ENCODE measurements around the gene DHX16. TPM values are rescaled to one million over a fixed set of nuclear protein-coding genes. Genes with fewer than 3 reads are reported as not detected.
A peak's percentile ranks its signal among the peaks of the same experiment; 100 is the strongest.

Gene DHX16
- total and polyA plus RNA-seq, 2 donors: 29.9 to 48.0 TPM

DNA sequence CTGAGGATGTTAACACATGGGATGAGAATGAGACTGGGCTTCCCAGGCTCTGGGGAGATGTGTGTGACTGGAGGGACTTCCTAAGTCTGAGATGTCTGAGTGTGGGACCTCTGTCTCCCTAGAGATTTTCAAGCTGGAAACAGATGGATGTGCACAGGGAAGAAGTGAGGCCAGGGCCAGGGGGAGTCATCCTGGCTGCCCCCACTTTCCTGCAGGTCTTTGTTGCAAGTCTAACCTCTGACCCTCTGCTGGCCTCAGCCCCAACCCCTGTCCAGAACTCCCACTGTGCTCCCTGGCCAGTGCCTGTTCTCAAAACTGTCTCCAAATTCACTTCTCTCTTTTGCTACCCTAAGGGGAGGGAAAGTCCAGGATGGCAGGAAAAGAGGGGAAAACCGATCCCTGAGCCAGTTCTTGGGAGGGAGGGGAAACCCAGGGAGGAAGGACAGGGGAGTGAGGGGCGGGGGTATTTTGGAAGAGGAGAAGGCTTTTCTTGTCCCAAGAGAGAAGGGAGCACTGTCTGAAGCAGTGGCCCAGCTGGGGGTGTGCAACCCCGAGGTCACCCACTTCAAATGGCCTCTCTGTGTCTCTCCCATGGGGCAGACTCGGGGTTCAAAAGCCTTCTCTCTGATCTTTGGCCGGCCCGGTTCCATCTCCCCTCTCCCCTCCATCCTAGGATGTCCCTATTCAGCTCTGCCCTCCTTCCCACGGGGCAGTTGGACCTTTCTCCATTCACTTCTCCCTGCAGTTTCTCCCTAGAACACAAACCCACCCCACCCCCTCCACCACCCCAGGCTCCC, 10.6 kb upstream of the DHX16 start:
- 2% methylated on average over 7 of the region's 7 CpGs for WGBS
- H3K4me3 ChIP-seq (ENCODE audit: low read length in 2 of 2): peak overlapping the region; percentile 65 to 89
- H3K27ac ChIP-seq (ENCODE audit: low read depth in 1 of 2, low read length in 1 of 2): peak overlapping the region; percentile 98 to 99
- H3K36me3 ChIP-seq (ENCODE audit: control insufficient read depth in 2 of 2, insufficient read depth in 2 of 2, low read length in 1 of 2): peaks cover 19 to 37% of the 10 kb centered on the region in 2 donors
- H3K27me3 ChIP-seq (ENCODE audit: control insufficient read depth in 2 of 2, insufficient read depth in 1 of 2, low read length in 1 of 2): no peaks in the 10 kb centered on the region
- DNase-seq (ENCODE audit: low read depth in 6 of 9, low spot score in 9 of 9): peak in 2 of 9 donors; percentile 15 to 37
- H3K9me3 ChIP-seq (ENCODE audit: control insufficient read depth in 2 of 2, insufficient read depth in 1 of 2, low read length in 1 of 2): peaks cover 0 to 8% of the 10 kb centered on the region in 2 donors
- H3K4me1 ChIP-seq (ENCODE audit: control insufficient read depth in 2 of 2, insufficient read depth in 2 of 2, low read length in 2 of 2): peaks cover 36 to 82% of the 10 kb centered on the region in 2 donors

DNA sequence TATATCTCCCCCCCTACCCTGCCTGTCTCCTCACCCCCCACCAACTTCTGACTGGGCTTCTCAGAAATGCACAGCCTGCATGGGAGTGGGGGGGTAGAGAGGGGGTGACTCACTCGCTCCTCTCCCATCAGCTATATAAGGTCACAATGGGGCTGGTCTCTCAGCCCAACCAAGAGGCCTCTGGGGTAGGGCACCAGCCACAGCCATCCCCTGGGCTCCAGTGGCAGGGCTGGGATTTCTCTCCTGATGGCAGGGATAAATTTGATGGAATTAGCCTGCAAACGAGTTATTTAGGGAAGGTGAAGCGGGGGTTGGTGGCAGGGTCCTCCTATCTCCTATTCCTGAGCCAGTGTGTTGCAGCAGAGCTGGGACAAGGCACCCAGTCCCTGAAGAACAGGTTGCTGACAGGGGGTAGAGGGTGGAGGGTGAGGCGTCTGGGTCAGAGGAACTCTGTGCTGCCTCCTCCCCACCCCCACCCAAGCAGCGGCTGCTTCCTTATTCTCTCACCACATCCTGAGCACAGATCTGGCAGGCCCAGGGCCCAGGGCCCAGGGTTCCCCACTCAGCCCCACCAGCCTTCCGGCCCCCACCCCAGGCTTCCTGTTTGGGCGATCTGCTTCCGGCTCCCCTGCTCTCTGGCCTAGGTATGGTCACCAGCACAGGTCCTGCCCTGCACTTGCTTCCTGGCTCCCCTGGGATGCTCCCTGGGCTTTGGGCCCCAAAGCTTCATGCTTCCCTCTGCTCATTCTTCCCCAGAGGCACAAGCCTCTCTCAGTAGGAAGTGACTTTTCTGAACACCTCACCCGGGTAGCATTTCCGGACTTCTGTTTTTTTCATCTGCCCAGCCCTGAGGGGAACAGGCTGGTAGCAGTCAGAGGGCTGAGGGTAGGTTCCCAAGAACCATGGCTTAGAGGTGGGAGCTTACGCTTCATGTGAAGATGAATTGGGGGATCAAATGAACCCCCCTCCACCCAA, 9.6 kb upstream of the DHX16 start:
- peaks cover 32 to 73% of the 10 kb centered on the region in 2 donors for H3K4me1 ChIP-seq (ENCODE audit: control insufficient read depth in 2 of 2, insufficient read depth in 2 of 2, low read length in 2 of 2)
- peak overlapping the region; percentile 98 to 99 for H3K27ac ChIP-seq (ENCODE audit: low read depth in 1 of 2, low read length in 1 of 2)
- peak overlapping the region; percentile 65 to 89 for H3K4me3 ChIP-seq (ENCODE audit: low read length in 2 of 2)
- peaks cover 29 to 45% of the 10 kb centered on the region in 2 donors for H3K36me3 ChIP-seq (ENCODE audit: control insufficient read depth in 2 of 2, insufficient read depth in 2 of 2, low read length in 1 of 2)
- no peaks in the 10 kb centered on the region for H3K27me3 ChIP-seq (ENCODE audit: control insufficient read depth in 2 of 2, insufficient read depth in 1 of 2, low read length in 1 of 2)
- H3K9me3 ChIP-seq (ENCODE audit: control insufficient read depth in 2 of 2, insufficient read depth in 1 of 2, low read length in 1 of 2): peaks cover 0 to 8% of the 10 kb centered on the region in 2 donors
- WGBS: 3% methylated on average over 11 of the region's 11 CpGs
- DNase-seq (ENCODE audit: low read depth in 6 of 9, low spot score in 9 of 9): peak in 7 of 9 donors; percentile 76 to 95 (median 88)

DNA sequence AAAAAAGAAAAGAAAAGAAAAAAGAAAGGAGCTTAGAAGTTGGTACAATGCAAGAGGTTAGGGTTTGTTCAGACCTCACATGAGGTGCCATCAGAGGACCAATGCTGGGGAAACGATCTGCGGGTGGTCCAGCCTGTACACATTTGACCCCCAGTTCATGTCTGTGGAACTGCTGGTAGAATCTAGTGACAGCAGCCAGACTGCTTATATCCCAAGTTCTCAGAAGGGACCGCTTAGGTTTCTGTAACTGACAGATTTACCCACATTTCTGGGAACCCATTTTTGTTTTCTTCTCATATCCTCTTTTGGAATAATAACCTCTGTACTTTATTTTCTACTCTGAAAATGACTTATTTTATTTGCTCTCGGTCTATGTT, 8.9 kb upstream of the DHX16 start:
- Histone ChIP-seq H3K4me1 (ENCODE audit: control insufficient read depth in 2 of 2, insufficient read depth in 2 of 2, low read length in 2 of 2) (peaks cover 32 to 70% of the 10 kb centered on the region in 2 donors), H3K27ac (ENCODE audit: low read depth in 1 of 2, low read length in 1 of 2) (peak overlapping the region; percentile 98 to 99), H3K36me3 (ENCODE audit: control insufficient read depth in 2 of 2, insufficient read depth in 2 of 2, low read length in 1 of 2) (peaks cover 35 to 52% of the 10 kb centered on the region in 2 donors), H3K9me3 (ENCODE audit: control insufficient read depth in 2 of 2, insufficient read depth in 1 of 2, low read length in 1 of 2) (peaks cover 0 to 8% of the 10 kb centered on the region in 2 donors), H3K4me3 (ENCODE audit: low read length in 2 of 2) (peak overlapping the region; percentile 65 to 89), H3K27me3 (ENCODE audit: control insufficient read depth in 2 of 2, insufficient read depth in 1 of 2, low read length in 1 of 2) (no peaks in the 10 kb centered on the region)
- DNase-seq (ENCODE audit: low read depth in 6 of 9, low spot score in 9 of 9): peak in 1 of 9 donors; percentile 7
- WGBS: 28% methylated on average over 4 of the region's 4 CpGs

DNA sequence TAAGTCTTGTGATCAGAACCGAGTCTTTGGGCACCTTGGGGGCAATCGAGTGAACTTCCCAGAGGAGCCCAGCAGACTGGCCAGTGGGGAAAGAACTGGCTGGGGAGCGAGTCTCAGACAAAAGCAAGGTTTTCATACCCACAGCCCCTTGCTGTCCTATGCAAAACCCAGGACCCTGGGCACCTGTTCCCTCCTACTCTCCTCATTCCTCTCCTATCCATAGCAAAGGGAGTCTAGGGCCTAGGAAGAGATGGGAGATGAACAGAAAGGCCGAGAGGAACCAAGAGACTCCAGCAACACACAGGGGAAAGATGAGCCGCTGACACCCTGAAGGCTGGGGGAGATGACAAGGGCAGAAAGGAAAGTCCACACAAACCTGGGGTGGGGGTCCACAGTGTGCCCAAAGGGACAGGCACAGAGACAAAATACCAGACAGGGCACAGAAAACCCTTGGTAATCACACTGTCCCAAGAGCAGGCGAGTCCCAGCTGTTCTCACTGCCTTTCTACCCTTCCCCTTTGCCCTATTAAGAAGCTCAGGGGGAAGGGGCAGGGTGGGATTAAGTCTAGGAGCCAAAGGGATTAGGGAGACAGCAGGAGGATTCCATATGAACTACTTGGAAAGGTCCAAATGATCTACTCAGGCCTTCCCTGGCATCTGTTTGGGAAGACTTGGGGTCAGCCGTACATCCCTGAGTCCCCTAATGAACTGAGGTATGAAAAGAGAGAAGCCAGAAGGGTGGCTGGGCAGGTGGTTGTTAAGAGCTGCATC, 7.1 kb upstream of the DHX16 start:
- Histone ChIP-seq H3K4me1 (ENCODE audit: control insufficient read depth in 2 of 2, insufficient read depth in 2 of 2, low read length in 2 of 2) (peaks cover 24 to 55% of the 10 kb centered on the region in 2 donors), H3K27me3 (ENCODE audit: control insufficient read depth in 2 of 2, insufficient read depth in 1 of 2, low read length in 1 of 2) (no peaks in the 10 kb centered on the region), H3K4me3 (ENCODE audit: low read length in 2 of 2) (peak overlapping the region; percentile 34 to 35), H3K36me3 (ENCODE audit: control insufficient read depth in 2 of 2, insufficient read depth in 2 of 2, low read length in 1 of 2) (peaks cover 45 to 63% of the 10 kb centered on the region in 2 donors), H3K9me3 (ENCODE audit: control insufficient read depth in 2 of 2, insufficient read depth in 1 of 2, low read length in 1 of 2) (peaks cover 0 to 8% of the 10 kb centered on the region in 2 donors), H3K27ac (ENCODE audit: low read depth in 1 of 2, low read length in 1 of 2) (peak overlapping the region; percentile 65 to 69)
- DNase-seq (ENCODE audit: low read depth in 6 of 9, low spot score in 9 of 9): no peak
- WGBS: 85% methylated on average over 7 of the region's 7 CpGs

GRCh38 chr6:30678964-30679726, 6.3 kb upstream of the DHX16 start:
- Histone ChIP-seq H3K4me1 (ENCODE audit: control insufficient read depth in 2 of 2, insufficient read depth in 2 of 2, low read length in 2 of 2) (peaks cover 23 to 52% of the 10 kb centered on the region in 2 donors), H3K27me3 (ENCODE audit: control insufficient read depth in 2 of 2, insufficient read depth in 1 of 2, low read length in 1 of 2) (no peaks in the 10 kb centered on the region), H3K4me3 (ENCODE audit: low read length in 2 of 2) (peak overlapping the region; percentile 34 to 35), H3K9me3 (ENCODE audit: control insufficient read depth in 2 of 2, insufficient read depth in 1 of 2, low read length in 1 of 2) (peaks cover 0 to 8% of the 10 kb centered on the region in 2 donors), H3K27ac (ENCODE audit: low read depth in 1 of 2, low read length in 1 of 2) (peak overlapping the region; percentile 43 to 69), H3K36me3 (ENCODE audit: control insufficient read depth in 2 of 2, insufficient read depth in 2 of 2, low read length in 1 of 2) (peaks cover 45 to 63% of the 10 kb centered on the region in 2 donors)
- WGBS: 13% methylated on average over 31 of the region's 31 CpGs
- peak in 7 of 9 donors; percentile 76 to 94 (median 88) for DNase-seq (ENCODE audit: low read depth in 6 of 9, low spot score in 9 of 9)

GRCh38 chr6:30676660-30677285, 4.0 kb upstream of the DHX16 start:
- Histone ChIP-seq H3K9me3 (ENCODE audit: control insufficient read depth in 2 of 2, insufficient read depth in 1 of 2, low read length in 1 of 2) (no peaks in the 10 kb centered on the region), H3K36me3 (ENCODE audit: control insufficient read depth in 2 of 2, insufficient read depth in 2 of 2, low read length in 1 of 2) (peaks cover 45 to 54% of the 10 kb centered on the region in 2 donors), H3K4me1 (ENCODE audit: control insufficient read depth in 2 of 2, insufficient read depth in 2 of 2, low read length in 2 of 2) (peaks cover 26 to 36% of the 10 kb centered on the region in 2 donors), H3K27me3 (ENCODE audit: control insufficient read depth in 2 of 2, insufficient read depth in 1 of 2, low read length in 1 of 2) (no peaks in the 10 kb centered on the region), H3K4me3 (ENCODE audit: low read length in 2 of 2) (no peak overlapping the region), H3K27ac (ENCODE audit: low read depth in 1 of 2, low read length in 1 of 2) (no peak overlapping the region)
- DNase-seq (ENCODE audit: low read depth in 6 of 9, low spot score in 9 of 9): no peak
- WGBS: 97% methylated on average over 10 of the region's 10 CpGs

DNA sequence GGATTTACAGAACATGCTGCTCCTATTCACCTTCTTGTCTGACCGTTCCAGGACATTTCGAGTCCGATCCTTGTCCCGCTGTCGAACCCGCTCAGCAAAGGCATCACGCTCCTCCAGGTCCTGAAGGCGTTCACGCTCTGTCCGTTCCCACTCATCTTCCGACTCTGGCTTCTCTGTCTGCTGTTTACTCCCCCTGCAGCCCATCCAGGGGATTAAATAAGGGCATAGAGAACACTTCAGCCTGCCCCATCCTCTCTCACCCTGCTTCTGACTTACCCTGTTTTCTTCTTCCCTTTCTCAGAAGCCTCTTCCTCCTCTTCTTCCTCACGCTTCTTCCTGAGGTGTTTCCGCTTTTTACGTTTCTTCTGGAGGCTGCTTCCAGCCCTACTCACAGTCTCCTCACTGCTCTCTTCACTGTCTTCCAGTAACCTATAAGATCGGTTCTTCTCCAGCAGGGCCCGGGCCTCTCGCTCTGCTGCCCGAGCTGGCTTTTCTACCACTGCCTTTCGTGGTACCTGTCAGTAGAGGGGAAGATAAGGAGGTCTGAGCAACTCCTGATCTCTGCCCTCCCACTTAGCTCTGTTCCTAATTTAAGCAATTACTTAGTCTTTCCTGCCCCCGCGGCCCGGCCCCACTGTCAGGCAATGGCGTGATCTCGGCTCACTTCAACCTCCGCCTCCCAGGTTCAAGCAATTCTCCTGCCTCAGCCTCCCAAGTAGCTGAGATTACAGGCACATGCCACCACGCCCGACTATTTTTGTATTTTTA, 1.9 kb downstream of the DHX16 start:
- no peak overlapping the region for H3K4me3 ChIP-seq (ENCODE audit: low read length in 2 of 2)

More for the DNA sequence above, 1.9 kb downstream of the DHX16 start:
- H3K36me3 ChIP-seq (ENCODE audit: control insufficient read depth in 2 of 2, insufficient read depth in 2 of 2, low read length in 1 of 2): peaks cover 31 to 43% of the 10 kb centered on the region in 2 donors
- no peak overlapping the region for H3K27ac ChIP-seq (ENCODE audit: low read depth in 1 of 2, low read length in 1 of 2)
- H3K4me1 ChIP-seq (ENCODE audit: control insufficient read depth in 2 of 2, insufficient read depth in 2 of 2, low read length in 2 of 2): peaks cover 7 to 15% of the 10 kb centered on the region in 2 donors
- WGBS: 96% methylated on average over 27 of the region's 27 CpGs
- no peaks in the 10 kb centered on the region for H3K27me3 ChIP-seq (ENCODE audit: control insufficient read depth in 2 of 2, insufficient read depth in 1 of 2, low read length in 1 of 2)
- no peaks in the 10 kb centered on the region for H3K9me3 ChIP-seq (ENCODE audit: control insufficient read depth in 2 of 2, insufficient read depth in 1 of 2, low read length in 1 of 2)
- no peak for DNase-seq (ENCODE audit: low read depth in 6 of 9, low spot score in 9 of 9)

All from thymus (tissue), 11 donors.